HEK293T (cell line): Measurements from ENCODE around the gene ANKRD12.

ENCODE experiments used
- CTCF ChIA-PET: fragments of 350-600 bp; formaldehyde crosslinking; extraction: SDS; loops from one replicate; lab custom pipeline; 2021; ENCODE audit warnings: antibody characterized with exemption, inconsistent platforms; lab: Yijun Ruan, JAX
- POLR2A ChIA-PET: fragments of 350-600 bp; formaldehyde crosslinking; extraction: SDS; loops from one replicate; lab custom pipeline; 2020; ENCODE audit warnings: antibody characterized with exemption, inconsistent platforms; lab: Yijun Ruan, JAX
- DNase-seq: peaks from one replicate; pipeline ENCODE4 v3.0.0; 2012; ENCODE audit warnings: mixed read lengths; ENCODE audit errors: extremely low spot score
- ARNT ChIP-seq: fragments of 450-650 bp; IDR thresholded peaks from 2 replicates; pipeline ENCODE4 v1.6.1; 2017; ENCODE audit warnings: mild to moderate bottlenecking
- BHLHE40 ChIP-seq: fragments of 450-650 bp; IDR thresholded peaks from 2 replicates; pipeline ENCODE4 v1.6.1; 2016; ENCODE audit warnings: mild to moderate bottlenecking, moderate library complexity, borderline replicate concordance
- CTBP1 ChIP-seq: fragments of 450-650 bp; IDR thresholded peaks from 2 replicates; pipeline ENCODE4 v1.6.1; 2016; ENCODE audit warnings: borderline replicate concordance
- ELF4 ChIP-seq: fragments of 450-650 bp; IDR thresholded peaks from 2 replicates; pipeline ENCODE4 v1.6.1; 2017; ENCODE audit warnings: antibody characterized with exemption
- FOXA1 ChIP-seq: fragments of 450-650 bp; IDR thresholded peaks from 2 replicates; pipeline ENCODE4 v1.6.1; 2016; ENCODE audit warnings: mild to moderate bottlenecking
- FOXK2 ChIP-seq: fragments of 450-650 bp; IDR thresholded peaks from 2 replicates; pipeline ENCODE4 v1.6.1; 2016; ENCODE audit warnings: mild to moderate bottlenecking
- FOXM1 ChIP-seq: fragments of 450-650 bp; IDR thresholded peaks from 2 replicates; pipeline ENCODE4 v1.6.1; 2017; ENCODE audit warnings: mild to moderate bottlenecking, borderline replicate concordance
- HDGF ChIP-seq: fragments of 450-650 bp; IDR thresholded peaks from 2 replicates; pipeline ENCODE4 v1.6.1; 2017; ENCODE audit warnings: antibody characterized with exemption, borderline replicate concordance
- L3MBTL2 ChIP-seq: fragments of 450-650 bp; conservative IDR thresholded peaks from 2 replicates; pipeline ENCODE4 v1.6.1; 2016; ENCODE audit warnings: mild to moderate bottlenecking
- LEF1 ChIP-seq: fragments of 450-650 bp; IDR thresholded peaks from 2 replicates; pipeline ENCODE4 v1.6.1; 2017; ENCODE audit warnings: mild to moderate bottlenecking, borderline replicate concordance
- NFRKB ChIP-seq: fragments of 450-650 bp; IDR thresholded peaks from 2 replicates; pipeline ENCODE4 v1.6.1; 2016; ENCODE audit warnings: mild to moderate bottlenecking, moderate library complexity
- PKNOX1 ChIP-seq: fragments of 450-650 bp; IDR thresholded peaks from 2 replicates; pipeline ENCODE4 v1.6.1; 2016
- SP1 ChIP-seq: fragments of 450-650 bp; IDR thresholded peaks from 2 replicates; pipeline ENCODE4 v1.6.1; 2017
- SUZ12 ChIP-seq: fragments of 450-650 bp; IDR thresholded peaks from 2 replicates; pipeline ENCODE4 v1.6.1; 2016; ENCODE audit warnings: mild to moderate bottlenecking
- TARDBP ChIP-seq: fragments of 450-650 bp; IDR thresholded peaks from 2 replicates; pipeline ENCODE4 v1.6.1; 2016
- ZNF384 ChIP-seq: fragments of 450-650 bp; IDR thresholded peaks from 2 replicates; pipeline ENCODE4 v1.6.1; 2016

Gene ANKRD12

DNA sequence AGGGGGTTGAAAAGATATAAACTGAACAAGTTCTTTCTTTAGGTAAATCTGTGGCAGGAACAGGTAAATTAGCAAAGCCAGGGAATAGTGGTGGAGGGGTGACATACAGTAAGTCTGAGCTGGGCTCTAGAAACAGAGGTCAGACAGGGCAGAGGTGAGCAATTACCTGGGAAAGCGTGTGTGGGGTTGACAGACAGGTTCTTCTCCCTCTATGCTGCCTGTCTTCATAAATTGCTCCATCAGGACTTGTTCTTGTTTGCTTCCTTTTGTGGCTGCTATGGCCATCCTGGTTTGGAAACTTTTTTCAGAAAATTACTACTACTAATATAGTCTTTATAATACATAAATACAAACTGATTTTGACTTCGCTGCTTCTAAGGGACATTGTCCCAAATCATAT is 3.4 kb upstream of the ANKRD12 start:
- no peak for TF ChIP-seq L3MBTL2
- no peak for TF ChIP-seq SP1
- no peak for TF ChIP-seq LEF1
- ChIA-PET CTCF (no interaction called here), POLR2A (no interaction called here)
- no peak for DNase-seq

DNA sequence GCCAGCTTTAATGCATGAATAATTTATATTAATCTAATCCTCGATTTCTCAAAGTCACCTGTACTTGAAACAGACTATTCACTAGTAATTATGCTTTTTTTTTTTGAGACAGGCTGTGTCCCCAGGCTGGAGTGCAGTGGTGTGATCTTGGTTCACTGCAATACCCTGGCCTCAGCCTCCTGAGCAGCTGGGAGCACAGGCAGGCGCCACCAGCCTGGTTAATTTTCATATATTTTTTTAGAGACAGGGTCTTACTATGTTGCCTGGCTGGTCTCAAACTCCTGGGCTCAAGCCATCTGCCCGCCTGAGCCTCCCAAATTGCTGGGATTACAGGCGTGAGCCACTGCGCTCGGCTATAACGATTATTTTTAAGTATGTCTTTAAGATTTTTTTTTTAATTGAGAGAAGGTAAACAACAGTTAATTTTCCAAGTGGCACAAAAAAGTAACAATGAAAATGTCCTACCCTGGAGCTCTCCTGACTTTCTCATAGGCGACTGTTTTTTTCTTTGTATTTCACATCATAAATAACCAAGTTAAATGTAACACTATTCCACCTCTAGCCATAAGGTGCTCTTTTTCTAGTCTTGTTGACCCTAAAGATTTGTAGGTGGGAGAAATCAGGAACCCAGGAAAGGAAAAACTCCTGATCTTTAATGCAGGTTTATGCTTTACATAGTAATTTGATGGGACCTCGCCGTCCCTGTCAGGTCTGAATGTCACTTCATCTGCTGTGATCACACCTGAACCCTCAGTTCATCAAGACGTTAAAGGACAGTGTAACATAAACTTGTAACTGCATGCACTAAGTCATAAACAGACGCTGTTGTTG is 1.3 kb upstream of the ANKRD12 start:
- POLR2A ChIA-PET = interaction anchor here (0.8 to 1.9 kb wide), 2 partner anchors 32 to 52 kb away, joined by 3 to 6 read pairs; no protein-coding TSS in a partner anchor
- TF ChIP-seq SUZ12 (no peak), HDGF (no peak), PKNOX1 (no peak), NFRKB (no peak), ZNF384 (no peak), TARDBP (no peak), BHLHE40 (no peak), ELF4 (no peak), L3MBTL2 (no peak), FOXM1 (no peak), LEF1 (no peak), FOXA1 (no peak), FOXK2 (no peak), CTBP1 (no peak), SP1 (no peak), ARNT (no peak)
- CTCF ChIA-PET = interaction anchor here (0.6 kb wide), 2 partner anchors 59 to 166 kb away, joined by 4 read pairs; no protein-coding TSS in a partner anchor
- no peak for DNase-seq

GRCh38 chr18:9135912-9136314 is 668 bp upstream of the ANKRD12 start:
- ChIA-PET POLR2A (interaction anchor here (0.8 to 1.9 kb wide), 2 partner anchors 32 to 53 kb away, joined by 3 to 6 read pairs; no protein-coding TSS in a partner anchor), CTCF (no interaction called here)
- TF ChIP-seq FOXM1 = no peak
- TF ChIP-seq NFRKB = no peak
- no peak for TF ChIP-seq BHLHE40
- TF ChIP-seq FOXA1 = no peak
- TF ChIP-seq ARNT = no peak
- TF ChIP-seq PKNOX1 = no peak
- TF ChIP-seq TARDBP = no peak
- TF ChIP-seq L3MBTL2 = no peak
- TF ChIP-seq HDGF = no peak
- DNase-seq = peak; percentile 10

DNA sequence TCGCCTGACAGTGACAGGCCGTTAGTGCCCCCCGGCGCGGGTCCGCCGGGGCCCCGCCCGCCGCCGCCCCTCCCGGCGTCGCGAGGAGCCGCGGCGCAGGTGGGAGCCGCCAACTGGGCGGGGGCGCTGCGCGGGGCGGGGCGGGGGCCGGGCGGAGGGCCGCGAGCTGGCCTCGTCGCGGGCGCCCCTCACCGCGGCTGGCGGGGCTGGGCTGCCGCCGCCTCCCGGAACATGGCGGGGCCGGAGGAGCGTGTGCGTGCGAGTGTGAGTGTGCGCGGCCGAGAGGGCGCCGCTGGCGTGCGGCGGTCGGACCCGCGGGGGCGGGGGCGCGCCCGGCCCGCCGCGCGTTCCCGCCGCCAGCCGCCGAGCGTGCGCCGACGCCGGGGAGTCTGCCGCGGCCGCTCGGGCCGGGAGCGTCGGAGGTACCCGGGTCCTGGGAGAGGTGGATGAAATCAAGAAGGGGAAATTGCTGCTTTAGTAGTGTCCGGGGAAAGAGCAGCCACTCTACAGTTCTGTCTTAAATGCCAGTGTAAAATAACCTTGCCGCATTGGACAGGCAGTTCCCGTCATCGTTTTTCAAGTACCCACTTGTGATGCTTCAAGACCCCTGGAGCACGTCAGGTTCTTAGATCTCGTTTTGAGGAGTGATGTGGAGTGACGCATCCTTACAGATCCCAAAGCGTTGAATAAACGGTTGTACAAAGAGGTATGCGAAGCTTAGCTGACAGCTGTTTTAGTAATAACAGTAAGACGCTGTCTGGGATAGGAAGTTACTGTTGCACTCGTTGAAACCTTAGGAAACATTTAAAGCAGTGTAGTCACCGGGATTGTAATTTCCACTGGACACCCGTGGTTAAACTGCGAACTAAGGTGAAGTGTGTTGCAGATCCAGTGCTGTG is 836 bp downstream of the ANKRD12 start:
- TF ChIP-seq ZNF384 (no peak), PKNOX1 (0 out of 2 replicates have a peak, but pooled peaks have one; percentile 37), ARNT (peak; percentile 82)
- CTCF ChIA-PET = interaction anchor here (0.9 kb wide), 1 partner anchor 196 kb away, joined by 4 read pairs; no protein-coding TSS in a partner anchor
- peak; percentile 60 for DNase-seq
- POLR2A ChIA-PET = interaction anchor here (0.7 to 1.2 kb wide), 4 partner anchors 20 to 197 kb away, joined by 3 to 5 read pairs (median 4); partner anchors contain the start of gene TWSG1

DNA sequence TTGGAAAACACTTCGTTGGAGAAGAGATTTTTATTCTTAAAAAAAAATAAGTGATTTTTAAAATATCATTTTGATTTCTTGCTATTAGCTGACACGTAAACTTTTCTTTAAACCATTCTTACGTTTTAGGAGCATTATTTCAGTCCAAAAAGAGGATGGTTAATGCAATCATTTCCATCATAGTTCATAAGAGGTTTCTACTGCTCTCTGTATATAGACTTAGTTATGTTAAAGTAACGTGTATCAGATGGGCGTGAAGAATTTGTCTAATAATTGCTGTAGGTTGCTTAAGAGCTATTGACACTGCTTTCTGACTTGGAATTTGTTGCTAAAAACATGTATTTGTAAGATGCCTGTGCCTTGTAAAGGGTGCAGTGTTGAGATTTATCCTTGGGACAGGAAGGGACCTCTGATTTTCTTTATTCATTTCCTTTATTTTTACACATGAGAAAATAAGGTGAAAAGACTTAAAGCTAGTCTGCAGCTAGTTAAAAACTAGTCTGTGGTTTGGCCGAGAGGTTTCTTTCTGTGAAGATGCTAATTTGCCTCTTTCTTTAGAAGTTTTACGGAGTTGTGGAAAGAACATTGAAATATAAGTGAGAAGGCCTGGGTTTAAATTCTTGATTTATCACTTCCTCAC is 2.9 kb downstream of the ANKRD12 start:
- CTCF ChIA-PET = no interaction called here
- TF ChIP-seq NFRKB (no peak), L3MBTL2 (no peak), TARDBP (no peak), ELF4 (no peak), SP1 (no peak)
- DNase-seq = no peak
- POLR2A ChIA-PET = no interaction called here

GRCh38 chr18:9140381-9140780 is 3.8 kb downstream of the ANKRD12 start:
- ChIA-PET POLR2A (no interaction called here), CTCF (no interaction called here)
- TF ChIP-seq ARNT (no peak), SUZ12 (no peak), FOXM1 (no peak), L3MBTL2 (no peak), ZNF384 (no peak), HDGF (no peak), PKNOX1 (no peak), CTBP1 (no peak), FOXK2 (no peak)
- no peak for DNase-seq
